PC-9 (cell line): ENCODE measurements around the gene LOXL3.

Experiments used
- CTCF ChIP-seq: fragments of 200-600 bp; sonication (generic); conservative IDR thresholded peaks from 2 replicates; pipeline ENCODE4 v1.6.1; 2017; ENCODE audit warnings: mixed run types, antibody characterized with exemption, mild to moderate bottlenecking, moderate library complexity
- EZH2 ChIP-seq: fragments of 200-600 bp; sonication (generic); IDR thresholded peaks from 2 replicates; pipeline ENCODE4 v1.8.0; 2017; ENCODE audit warnings: antibody characterized with exemption, low read depth

GRCh38 chr2:74540291-74540690, 13.5 kb downstream of the LOXL3 start:
- TF ChIP-seq CTCF (no peak), EZH2 (no peak)
